ENCODE measurements around the gene SLK.

The SLK gene

GRCh38 chr10:104065748-104066147 is 98.8 kb downstream of the SLK start:
- no peaks in the 10 kb centered on the region for H3K79me2 ChIP-seq (ENCODE audit: control insufficient read depth, insufficient read depth, low read length, poor library complexity)
- H2AFZ ChIP-seq (ENCODE audit: insufficient read depth, low read length, poor library complexity) = no peak overlapping the region
- H3K27ac ChIP-seq (ENCODE audit: low read depth, low read length) = no peak overlapping the region
- no peak overlapping the region for H4K8ac ChIP-seq (ENCODE audit: low read depth, low read length)
- no peak overlapping the region for H3K4me3 ChIP-seq (ENCODE audit: low read depth, low read length)
- no peak overlapping the region for H3K9ac ChIP-seq (ENCODE audit: low read length)
- no peak overlapping the region for H2BK120ac ChIP-seq (ENCODE audit: insufficient read depth, low read length, poor library complexity)
- no CpG with 5 or more reads among the region's 1 CpG for WGBS (ENCODE audit: extremely low coverage, insufficient coverage, insufficient read length)
- no peak overlapping the region for H4K12ac ChIP-seq (ENCODE audit: low read depth, low read length)
- no peaks in the 10 kb centered on the region for H3K9me3 ChIP-seq (ENCODE audit: insufficient read depth, low read depth, low read length)
- H3K27me3 ChIP-seq (ENCODE audit: insufficient read depth, low read length) = no peaks in the 10 kb centered on the region
- H3K23ac ChIP-seq (ENCODE audit: low read length) = no peak overlapping the region
- no peaks in the 10 kb centered on the region for H3K36me3 ChIP-seq (ENCODE audit: control insufficient read depth in 1 of 2, insufficient read depth in 2 of 2, low read length in 2 of 2)
- no peak overlapping the region for H3K14ac ChIP-seq (ENCODE audit: low read length)
- no peak overlapping the region for H3K18ac ChIP-seq (ENCODE audit: low read length)
- no peak overlapping the region for H2AK5ac ChIP-seq (ENCODE audit: low read length)
- no peak overlapping the region for H3K4me2 ChIP-seq (ENCODE audit: low read length)
- no peak overlapping the region for H2BK5ac ChIP-seq (ENCODE audit: low read depth, low read length, poor library complexity)
- H3K4ac ChIP-seq (ENCODE audit: low read depth, low read length) = no peak overlapping the region
- no peak overlapping the region for H4K91ac ChIP-seq (ENCODE audit: low read depth, low read length)
- DNase-seq = no peak
- H2BK12ac ChIP-seq (ENCODE audit: low read length) = no peak overlapping the region
- H3K79me1 ChIP-seq (ENCODE audit: low read length) = no peaks in the 10 kb centered on the region
- H3K4me1 ChIP-seq (ENCODE audit: control insufficient read depth in 1 of 2, insufficient read depth in 2 of 2, low read length in 2 of 2) = peaks cover 7 to 14% of the 10 kb centered on the region in 2 experiments

DNA sequence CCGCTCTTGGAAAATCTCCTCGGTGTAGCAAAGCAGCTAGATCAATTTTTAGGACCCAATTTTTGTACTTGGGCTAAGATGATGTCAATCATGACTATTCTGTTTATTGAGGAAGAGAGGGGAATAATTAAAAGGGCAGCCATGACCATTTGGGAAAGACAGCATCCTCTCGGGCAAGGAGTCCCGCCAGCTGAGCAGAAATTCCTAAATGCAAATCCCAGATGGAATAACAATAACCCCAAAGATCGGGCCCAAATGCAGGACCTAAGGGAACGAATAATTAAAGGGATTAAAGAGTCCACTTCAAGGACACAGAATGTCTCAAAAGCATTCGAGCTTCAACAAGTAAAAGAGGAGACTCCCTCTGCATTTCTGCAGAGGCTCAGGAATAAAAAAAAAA is 100.0 kb downstream of the SLK start:
- Histone ChIP-seq H2BK12ac (ENCODE audit: low read length) (no peak overlapping the region), H2AFZ (ENCODE audit: insufficient read depth, low read length, poor library complexity) (no peak overlapping the region), H4K12ac (ENCODE audit: low read depth, low read length) (no peak overlapping the region), H3K18ac (ENCODE audit: low read length) (no peak overlapping the region), H2AK5ac (ENCODE audit: low read length) (no peak overlapping the region), H3K23ac (ENCODE audit: low read length) (no peak overlapping the region), H3K4me1 (ENCODE audit: control insufficient read depth in 1 of 2, insufficient read depth in 2 of 2, low read length in 2 of 2) (peaks cover 3 to 6% of the 10 kb centered on the region in 2 experiments), H3K27ac (ENCODE audit: low read depth, low read length) (no peak overlapping the region), H3K4me3 (ENCODE audit: low read depth, low read length) (no peak overlapping the region), H3K79me1 (ENCODE audit: low read length) (no peaks in the 10 kb centered on the region), H2BK120ac (ENCODE audit: insufficient read depth, low read length, poor library complexity) (no peak overlapping the region), H4K91ac (ENCODE audit: low read depth, low read length) (no peak overlapping the region), H2BK5ac (ENCODE audit: low read depth, low read length, poor library complexity) (no peak overlapping the region), H4K8ac (ENCODE audit: low read depth, low read length) (no peak overlapping the region), H3K27me3 (ENCODE audit: insufficient read depth, low read length) (no peaks in the 10 kb centered on the region), H3K36me3 (ENCODE audit: control insufficient read depth in 1 of 2, insufficient read depth in 2 of 2, low read length in 2 of 2) (no peaks in the 10 kb centered on the region), H3K9me3 (ENCODE audit: insufficient read depth, low read depth, low read length) (no peaks in the 10 kb centered on the region), H3K4ac (ENCODE audit: low read depth, low read length) (no peak overlapping the region), H3K79me2 (ENCODE audit: control insufficient read depth, insufficient read depth, low read length, poor library complexity) (no peaks in the 10 kb centered on the region), H3K14ac (ENCODE audit: low read length) (no peak overlapping the region), H3K9ac (ENCODE audit: low read length) (no peak overlapping the region), H3K4me2 (ENCODE audit: low read length) (no peak overlapping the region)
- DNase-seq = no peak
- no CpG with 5 or more reads among the region's 7 CpGs for WGBS (ENCODE audit: extremely low coverage, insufficient coverage, insufficient read length)

DNA sequence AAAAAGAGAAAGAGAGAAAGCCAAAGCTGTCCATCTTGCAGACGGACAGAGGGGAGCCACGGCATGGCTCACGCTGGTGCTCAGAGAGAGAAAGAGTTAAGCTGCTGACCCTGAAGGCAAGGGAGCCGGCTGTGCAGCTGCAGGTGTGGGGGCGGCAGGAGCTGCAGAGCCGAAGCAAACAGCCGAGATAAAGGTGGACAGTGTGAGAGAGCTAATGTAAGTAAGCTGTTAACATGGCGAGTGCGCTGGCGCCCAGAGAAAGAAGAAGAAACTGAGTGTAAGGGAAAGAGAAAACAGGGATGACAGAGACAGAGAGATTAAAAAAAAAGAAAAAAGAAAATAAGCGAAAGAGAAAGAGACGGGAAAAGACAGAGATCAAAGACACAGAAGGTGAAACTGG is 100.6 kb downstream of the SLK start:
- no peak for DNase-seq
- H3K18ac ChIP-seq (ENCODE audit: low read length) = no peak overlapping the region
- H2AFZ ChIP-seq (ENCODE audit: insufficient read depth, low read length, poor library complexity) = peak overlapping the region; percentile 25
- no peak overlapping the region for H2BK120ac ChIP-seq (ENCODE audit: insufficient read depth, low read length, poor library complexity)
- no peaks in the 10 kb centered on the region for H3K79me1 ChIP-seq (ENCODE audit: low read length)
- no peak overlapping the region for H3K23ac ChIP-seq (ENCODE audit: low read length)
- no peak overlapping the region for H4K12ac ChIP-seq (ENCODE audit: low read depth, low read length)
- no peak overlapping the region for H4K91ac ChIP-seq (ENCODE audit: low read depth, low read length)
- no peaks in the 10 kb centered on the region for H3K27me3 ChIP-seq (ENCODE audit: insufficient read depth, low read length)
- peaks cover 3% of the 10 kb centered on the region in 2 experiments for H3K4me1 ChIP-seq (ENCODE audit: control insufficient read depth in 1 of 2, insufficient read depth in 2 of 2, low read length in 2 of 2)
- H3K79me2 ChIP-seq (ENCODE audit: control insufficient read depth, insufficient read depth, low read length, poor library complexity) = no peaks in the 10 kb centered on the region
- H3K27ac ChIP-seq (ENCODE audit: low read depth, low read length) = peak overlapping the region; percentile 25
- H2BK5ac ChIP-seq (ENCODE audit: low read depth, low read length, poor library complexity) = no peak overlapping the region
- H3K9ac ChIP-seq (ENCODE audit: low read length) = no peak overlapping the region
- H3K36me3 ChIP-seq (ENCODE audit: control insufficient read depth in 1 of 2, insufficient read depth in 2 of 2, low read length in 2 of 2) = no peaks in the 10 kb centered on the region
- H3K4me2 ChIP-seq (ENCODE audit: low read length) = no peak overlapping the region
- no peak overlapping the region for H3K4me3 ChIP-seq (ENCODE audit: low read depth, low read length)
- H3K14ac ChIP-seq (ENCODE audit: low read length) = no peak overlapping the region
- H2BK12ac ChIP-seq (ENCODE audit: low read length) = no peak overlapping the region
- peak overlapping the region; percentile 29 for H4K8ac ChIP-seq (ENCODE audit: low read depth, low read length)
- H3K9me3 ChIP-seq (ENCODE audit: insufficient read depth, low read depth, low read length) = no peaks in the 10 kb centered on the region
- H2AK5ac ChIP-seq (ENCODE audit: low read length) = no peak overlapping the region
- 100% methylated on average over 1 of the region's 12 CpGs for WGBS (ENCODE audit: extremely low coverage, insufficient coverage, insufficient read length)
- no peak overlapping the region for H3K4ac ChIP-seq (ENCODE audit: low read depth, low read length)

DNA sequence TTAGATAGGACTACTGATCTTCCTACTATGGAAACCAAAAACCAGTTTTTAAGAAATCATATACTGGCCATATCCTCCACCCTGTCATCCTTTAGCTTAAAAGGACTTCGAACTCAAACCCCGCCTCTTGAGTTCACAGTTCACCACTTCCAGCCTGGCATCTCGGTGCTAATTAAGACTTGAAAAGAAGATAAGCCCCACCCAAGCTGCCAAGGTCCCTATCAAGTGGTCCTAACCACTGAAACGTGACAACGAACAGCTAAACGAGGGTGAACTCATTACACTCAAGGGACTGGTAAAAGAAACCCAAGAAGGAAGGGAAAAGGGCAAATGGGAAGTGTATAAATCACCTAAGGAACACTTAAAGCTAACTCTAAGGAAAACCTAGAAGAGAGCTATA is 102.7 kb downstream of the SLK start:
- no peak overlapping the region for H2BK12ac ChIP-seq (ENCODE audit: low read length)
- no peak overlapping the region for H4K8ac ChIP-seq (ENCODE audit: low read depth, low read length)
- H3K27me3 ChIP-seq (ENCODE audit: insufficient read depth, low read length) = no peaks in the 10 kb centered on the region
- H3K23ac ChIP-seq (ENCODE audit: low read length) = no peak overlapping the region
- no peaks in the 10 kb centered on the region for H3K79me2 ChIP-seq (ENCODE audit: control insufficient read depth, insufficient read depth, low read length, poor library complexity)
- H2AK5ac ChIP-seq (ENCODE audit: low read length) = no peak overlapping the region
- no peak for DNase-seq
- H3K4me2 ChIP-seq (ENCODE audit: low read length) = no peak overlapping the region
- no peak overlapping the region for H4K12ac ChIP-seq (ENCODE audit: low read depth, low read length)
- H3K18ac ChIP-seq (ENCODE audit: low read length) = no peak overlapping the region
- H3K4ac ChIP-seq (ENCODE audit: low read depth, low read length) = no peak overlapping the region
- no peak overlapping the region for H3K9ac ChIP-seq (ENCODE audit: low read length)
- H3K14ac ChIP-seq (ENCODE audit: low read length) = no peak overlapping the region
- H3K36me3 ChIP-seq (ENCODE audit: control insufficient read depth in 1 of 2, insufficient read depth in 2 of 2, low read length in 2 of 2) = no peaks in the 10 kb centered on the region
- no peak overlapping the region for H3K27ac ChIP-seq (ENCODE audit: low read depth, low read length)
- no CpG with 5 or more reads among the region's 6 CpGs for WGBS (ENCODE audit: extremely low coverage, insufficient coverage, insufficient read length)
- no peak overlapping the region for H3K4me3 ChIP-seq (ENCODE audit: low read depth, low read length)
- H3K9me3 ChIP-seq (ENCODE audit: insufficient read depth, low read depth, low read length) = no peaks in the 10 kb centered on the region
- H2AFZ ChIP-seq (ENCODE audit: insufficient read depth, low read length, poor library complexity) = no peak overlapping the region
- no peak overlapping the region for H2BK120ac ChIP-seq (ENCODE audit: insufficient read depth, low read length, poor library complexity)
- no peak overlapping the region for H4K91ac ChIP-seq (ENCODE audit: low read depth, low read length)
- no peak overlapping the region for H2BK5ac ChIP-seq (ENCODE audit: low read depth, low read length, poor library complexity)
- no peaks in the 10 kb centered on the region for H3K79me1 ChIP-seq (ENCODE audit: low read length)
- peaks cover 3% of the 10 kb centered on the region in 2 experiments for H3K4me1 ChIP-seq (ENCODE audit: control insufficient read depth in 1 of 2, insufficient read depth in 2 of 2, low read length in 2 of 2)

Measured in trophoblast cell (in vitro differentiated cells and primary cell).